Measurements from ENCODE around the gene DEPDC5.

DNA sequence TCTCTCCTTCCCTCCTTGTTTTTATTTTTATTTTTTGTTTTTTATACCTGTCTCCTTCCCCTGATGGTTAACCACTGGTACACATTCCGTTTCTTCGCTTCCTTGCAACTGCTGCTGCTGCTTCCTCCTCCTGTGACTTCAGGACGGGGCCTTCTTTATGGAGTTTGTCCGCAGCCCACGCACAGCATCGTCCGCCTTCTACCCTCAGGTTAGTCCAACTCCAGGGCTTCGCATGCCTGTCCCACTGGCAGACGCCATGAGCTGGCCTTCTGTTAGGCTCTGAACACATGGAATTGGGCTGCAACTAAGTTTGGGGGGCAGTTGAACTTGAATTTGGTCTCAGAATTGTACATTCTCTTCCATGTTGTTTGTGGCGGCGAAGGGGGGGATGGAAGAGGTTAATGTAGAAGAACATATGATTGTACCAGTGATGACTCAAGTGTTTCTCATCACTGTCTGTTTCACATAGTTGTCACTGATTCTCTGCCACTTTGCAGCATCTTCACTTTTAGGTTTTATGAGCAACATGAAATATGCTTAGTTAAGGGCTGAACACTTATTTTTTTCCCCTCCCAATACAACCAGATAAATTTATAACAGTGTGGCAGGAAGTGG is 107.5 kb downstream of the DEPDC5 start:
- TF ChIP-seq POLR2A (IDR thresholded peaks at IDR 0.05): no peak
- TF ChIP-seq, protein P1, sequence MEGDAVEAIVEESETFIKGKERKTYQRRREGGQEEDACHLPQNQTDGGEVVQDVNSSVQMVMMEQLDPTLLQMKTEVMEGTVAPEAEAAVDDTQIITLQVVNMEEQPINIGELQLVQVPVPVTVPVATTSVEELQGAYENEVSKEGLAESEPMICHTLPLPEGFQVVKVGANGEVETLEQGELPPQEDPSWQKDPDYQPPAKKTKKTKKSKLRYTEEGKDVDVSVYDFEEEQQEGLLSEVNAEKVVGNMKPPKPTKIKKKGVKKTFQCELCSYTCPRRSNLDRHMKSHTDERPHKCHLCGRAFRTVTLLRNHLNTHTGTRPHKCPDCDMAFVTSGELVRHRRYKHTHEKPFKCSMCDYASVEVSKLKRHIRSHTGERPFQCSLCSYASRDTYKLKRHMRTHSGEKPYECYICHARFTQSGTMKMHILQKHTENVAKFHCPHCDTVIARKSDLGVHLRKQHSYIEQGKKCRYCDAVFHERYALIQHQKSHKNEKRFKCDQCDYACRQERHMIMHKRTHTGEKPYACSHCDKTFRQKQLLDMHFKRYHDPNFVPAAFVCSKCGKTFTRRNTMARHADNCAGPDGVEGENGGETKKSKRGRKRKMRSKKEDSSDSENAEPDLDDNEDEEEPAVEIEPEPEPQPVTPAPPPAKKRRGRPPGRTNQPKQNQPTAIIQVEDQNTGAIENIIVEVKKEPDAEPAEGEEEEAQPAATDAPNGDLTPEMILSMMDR (IDR thresholded peaks at IDR 0.05): no peak

Data from tibial nerve (tissue), 3 donors.